GM12874 (cell line): Measurements from ENCODE around the gene CELF5.
A peak's percentile ranks its signal among the peaks of the same experiment; 100 is the strongest.

Experiments used
- CTCF ChIP-seq: IDR thresholded peaks from 2 replicates; pipeline ENCODE4 v1.5.1; 2011; ENCODE audit warnings: low read depth, mild to moderate bottlenecking, control low read depth, low read length, moderate library complexity; ENCODE audit not compliant: insufficient read depth

The CELF5 gene

GRCh38 chr19:3234800-3235199, 10.3 kb downstream of the CELF5 start:
- TF ChIP-seq CTCF, result peak; percentile 59; the same call in 1 of the 2 replicates

GRCh38 chr19:3236272-3236671, 11.8 kb downstream of the CELF5 start:
- no peak for TF ChIP-seq CTCF

GRCh38 chr19:3238066-3238561, 13.7 kb downstream of the CELF5 start:
- TF ChIP-seq CTCF, result no peak

- TF ChIP-seq CTCF, result no peak
These were observed 14.9 kb downstream of the CELF5 start for GRCh38 chr19:3239367-3239766.

- no peak for TF ChIP-seq CTCF
These were observed 19.6 kb downstream of the CELF5 start for GRCh38 chr19:3243819-3244700.

- no peak for TF ChIP-seq CTCF
These were observed 20.6 kb downstream of the CELF5 start for GRCh38 chr19:3245050-3245449.

GRCh38 chr19:3248728-3249326, 24.4 kb downstream of the CELF5 start:
- TF ChIP-seq CTCF, result no peak
